Globus pallidus (tissue), 1 donor: ENCODE measurements around the gene ZNF644.
"Not testable (repeated sequence)": the region's sequence is repeated elsewhere in the genome, so short reads cannot be mapped to it uniquely, and the experiment has no call there.

Experiments
- DNase-seq: peaks from one replicate; pipeline ENCODE4 v3.0.0-alpha.2; 2015; ENCODE audit warnings: low spot score

The ZNF644 gene

DNA sequence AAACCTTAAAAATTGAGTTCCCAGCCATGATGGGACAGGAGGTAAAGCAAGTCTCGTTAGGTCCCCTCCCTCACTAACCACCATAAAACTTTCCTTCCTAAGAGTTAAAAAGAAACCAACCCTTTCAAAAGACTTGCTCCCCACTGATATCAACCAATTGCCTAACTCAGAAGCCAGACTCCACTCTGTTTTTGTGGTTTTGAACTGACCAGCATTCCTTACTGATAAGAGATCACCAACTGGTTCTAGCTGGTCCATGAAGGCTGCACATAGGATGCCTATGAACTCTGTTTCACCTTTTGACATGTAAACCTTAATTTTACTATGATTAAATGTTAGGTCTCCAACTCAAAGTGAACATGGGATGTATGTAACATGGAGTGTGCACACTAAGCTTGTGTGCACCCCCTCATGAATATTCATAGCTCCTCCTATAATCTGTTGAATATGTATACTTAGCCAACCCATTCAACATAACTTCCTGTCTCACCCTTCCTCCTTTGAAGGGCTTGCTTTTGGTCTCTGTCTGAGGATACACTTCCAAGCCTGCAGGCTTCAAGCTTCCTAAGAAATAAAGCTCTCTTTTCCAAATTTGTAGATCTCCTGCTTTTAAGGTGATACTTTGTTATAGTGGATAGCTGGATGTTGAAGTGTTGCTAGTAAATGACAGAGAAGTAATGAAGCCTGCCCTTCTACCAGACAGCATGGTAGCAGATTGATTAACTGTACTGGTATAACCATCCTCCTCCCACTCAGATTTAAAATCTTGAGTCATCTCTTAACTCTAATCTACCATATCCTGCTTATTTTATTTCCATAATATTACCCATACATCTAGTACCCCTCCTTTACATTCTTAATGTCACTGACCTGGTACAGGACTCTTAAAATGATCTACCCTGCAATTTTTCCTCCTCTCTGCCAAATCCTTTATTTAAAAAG lies 95.6 kb downstream of the ZNF644 start:
- no peak for DNase-seq

DNA sequence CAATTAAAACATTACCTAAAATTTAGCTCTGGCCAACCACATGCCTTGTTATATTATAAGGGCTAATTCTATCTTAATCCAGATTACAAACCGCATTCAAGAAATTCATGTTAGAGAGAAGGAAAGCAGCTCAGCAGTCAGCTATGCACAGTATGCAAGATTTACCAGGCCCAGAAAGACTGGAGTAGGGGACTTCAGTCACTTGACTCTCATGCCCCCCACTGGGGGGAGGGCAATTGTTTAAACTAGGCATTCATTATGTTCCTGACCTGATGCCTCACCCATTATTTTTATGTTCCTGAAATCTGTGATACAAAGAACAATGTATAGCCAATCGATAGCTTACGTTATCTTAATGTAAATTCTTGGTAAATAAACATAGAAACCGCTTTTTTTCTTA lies 96.9 kb downstream of the ZNF644 start:
- no peak for DNase-seq

DNA sequence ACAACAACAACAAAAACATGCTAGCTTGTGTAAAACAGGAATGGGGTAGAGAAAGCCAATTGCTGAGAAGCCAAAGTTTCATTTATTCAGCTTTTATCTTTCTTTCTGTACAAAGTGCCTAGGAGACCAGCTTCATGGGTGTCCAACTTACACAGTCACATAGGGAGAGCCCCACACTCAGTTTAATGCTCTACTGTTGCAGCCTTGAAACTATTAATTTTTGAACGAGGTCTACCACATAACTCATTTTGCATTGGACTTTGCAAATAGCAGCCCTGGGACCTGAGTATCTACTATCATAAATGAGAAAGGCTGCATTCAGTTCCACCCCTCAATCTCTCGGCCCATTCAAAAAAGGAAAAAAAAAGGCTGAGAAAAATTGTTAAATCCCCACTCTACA lies 98.8 kb downstream of the ZNF644 start:
- DNase-seq = no peak

- DNase-seq = no peak
Measured at GRCh38 chr1:90922202-90922601, 99.6 kb downstream of the ZNF644 start.

DNA sequence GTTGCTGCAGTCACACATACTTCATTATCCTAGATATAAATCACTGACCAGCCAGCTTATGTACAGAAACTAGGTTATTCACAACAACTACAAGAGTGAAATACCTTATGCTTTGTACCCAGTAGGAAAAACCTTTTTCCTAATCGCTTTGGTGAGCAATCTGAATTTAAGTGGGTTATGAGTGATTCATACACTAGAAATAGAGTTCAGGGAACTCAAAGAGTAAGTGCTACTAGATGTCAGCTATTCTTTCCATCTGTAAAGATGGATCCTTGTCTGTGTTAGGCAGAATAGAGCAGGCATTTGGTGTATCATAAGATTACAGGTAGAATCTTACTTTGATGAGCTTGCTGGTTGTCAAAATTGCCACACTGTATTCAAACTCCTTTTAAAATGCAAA lies 101.9 kb downstream of the ZNF644 start:
- DNase-seq = no peak

- no peak for DNase-seq
Measured at GRCh38 chr1:90919190-90919719, 102.6 kb downstream of the ZNF644 start.

DNA sequence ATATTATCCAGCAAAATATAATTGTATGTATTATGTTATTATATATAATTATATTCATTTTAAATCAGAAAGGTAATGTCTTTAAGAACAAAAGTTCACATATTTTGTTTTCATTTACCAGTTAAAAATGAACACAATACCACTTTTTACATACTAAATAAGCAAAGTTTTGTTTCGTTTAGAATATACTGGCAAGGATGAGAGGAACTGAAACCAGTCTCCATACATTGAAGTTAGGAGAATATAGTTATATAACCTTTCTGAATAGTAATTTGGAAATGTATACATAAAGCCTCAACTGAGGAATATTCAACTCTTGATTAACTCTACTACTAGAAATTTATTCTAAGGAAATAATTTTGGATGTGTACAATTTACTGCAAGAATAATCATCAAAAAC lies 110.5 kb downstream of the ZNF644 start:
- no peak for DNase-seq

- no peak for DNase-seq
Measured at GRCh38 chr1:90902672-90903071, 119.2 kb downstream of the ZNF644 start.

DNA sequence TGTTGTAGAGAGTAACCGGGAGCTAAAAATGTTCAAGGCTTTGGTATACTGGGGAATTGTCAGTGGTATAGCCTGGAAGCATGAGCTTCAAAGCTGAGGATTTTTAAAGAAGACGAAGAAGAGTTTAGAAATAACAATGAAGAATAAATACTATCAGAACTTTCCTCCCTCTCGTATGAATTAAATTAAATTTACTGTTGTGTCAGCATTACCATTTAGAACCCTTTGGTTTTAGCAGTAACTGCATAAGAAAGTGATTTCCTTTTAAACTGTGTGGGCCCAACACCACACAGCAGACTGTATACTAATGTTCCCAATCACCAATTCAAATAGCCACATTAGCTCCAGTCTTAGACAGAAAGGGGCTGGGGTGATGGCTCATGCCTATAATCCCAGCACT lies 122.6 kb downstream of the ZNF644 start:
- DNase-seq = no peak

DNA sequence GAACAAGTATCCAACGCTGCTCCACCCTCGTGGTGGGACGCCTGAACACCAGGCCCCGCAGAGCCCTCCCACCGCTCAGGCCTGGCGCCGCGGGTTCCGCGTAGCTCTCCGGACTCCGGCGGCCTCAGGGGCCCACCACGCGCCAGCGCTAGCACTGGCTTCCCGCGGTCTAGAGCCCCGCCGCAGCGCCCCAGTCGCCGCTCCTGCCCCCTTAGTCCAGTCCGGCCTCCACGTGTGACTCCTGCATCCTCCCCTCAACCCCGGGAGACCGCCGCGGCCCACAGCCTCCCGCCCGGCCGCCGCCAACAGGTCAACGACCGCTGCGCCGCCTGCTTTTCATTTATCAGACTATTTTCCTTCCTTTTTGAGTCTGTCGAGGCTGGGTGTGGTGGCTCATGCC lies 128.2 kb downstream of the ZNF644 start:
- DNase-seq = not testable (repeated sequence)

GRCh38 chr1:90892884-90893283 lies 129.0 kb downstream of the ZNF644 start:
- DNase-seq = not testable (repeated sequence)

- DNase-seq = not testable (repeated sequence)
Measured at GRCh38 chr1:90892196-90892595, 129.6 kb downstream of the ZNF644 start.

DNA sequence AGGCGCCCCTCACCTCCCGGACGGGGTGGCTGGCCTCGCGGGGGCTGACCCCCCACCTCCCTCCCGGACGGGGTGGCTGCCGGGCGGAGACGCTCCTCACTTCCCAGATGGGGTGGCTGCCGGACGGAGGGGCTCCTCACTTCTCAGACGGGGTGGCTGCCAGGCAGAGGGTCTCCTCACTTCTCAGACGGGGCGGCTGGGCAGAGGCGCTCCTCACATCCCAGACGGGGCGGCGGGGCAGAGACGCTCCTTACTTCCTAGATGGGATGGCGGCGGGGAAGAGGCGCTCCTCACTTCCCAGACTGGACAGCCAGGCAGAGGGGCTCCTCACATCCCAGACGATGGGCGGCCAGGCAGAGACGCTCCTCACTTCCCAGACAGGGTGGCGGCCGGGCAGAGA lies 130.1 kb downstream of the ZNF644 start:
- not testable (repeated sequence) for DNase-seq

DNA sequence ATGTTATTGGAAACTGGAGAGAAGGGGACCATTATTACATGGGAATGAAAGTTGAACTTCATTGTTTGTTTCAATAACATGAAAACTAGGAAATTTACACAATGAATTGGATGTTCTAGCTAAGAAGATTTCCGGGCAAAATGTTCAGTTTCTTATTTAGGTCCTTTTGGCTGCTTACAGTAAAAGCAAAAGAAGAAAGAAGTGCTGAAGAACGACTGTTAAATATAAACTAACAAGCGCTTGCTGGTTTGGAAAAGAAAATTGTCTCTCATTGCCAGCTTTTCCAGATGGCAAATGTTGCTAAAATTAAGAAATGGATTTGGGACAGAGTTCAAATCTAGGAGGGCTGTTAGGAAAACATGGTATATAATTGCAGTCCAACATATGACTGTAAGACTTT lies 139.6 kb downstream of the ZNF644 start:
- no peak for DNase-seq

GRCh38 chr1:90881034-90881433 lies 140.8 kb downstream of the ZNF644 start:
- DNase-seq = no peak

DNA sequence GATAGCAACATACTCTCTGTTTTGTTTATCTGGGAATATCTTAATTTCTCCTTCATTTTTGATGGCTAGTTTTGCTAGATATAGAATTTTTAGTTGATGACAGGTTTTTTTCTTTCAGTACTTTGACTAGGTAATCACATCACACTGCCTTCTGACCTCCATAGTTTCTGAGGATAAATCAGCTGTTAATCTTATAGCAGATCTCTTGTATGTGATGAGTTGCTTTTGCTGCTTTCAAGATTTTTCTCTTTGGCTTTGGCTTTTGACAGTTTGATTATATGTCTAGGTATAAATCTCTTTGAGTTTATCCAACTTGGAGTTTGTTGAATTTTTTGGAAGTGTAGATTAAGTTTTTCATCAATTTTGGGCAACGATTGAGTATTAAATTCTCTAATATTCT lies 142.6 kb downstream of the ZNF644 start:
- DNase-seq = no peak

- peak; percentile 72 for DNase-seq
Measured at GRCh38 chr1:90876101-90876500, 145.7 kb downstream of the ZNF644 start.
